PC-3 (cell line): ENCODE measurements around the gene CEP104.

ENCODE experiments used
- CTCF ChIP-seq: fragments of 300-600 bp; sonication (generic); conservative IDR thresholded peaks from 2 replicates; pipeline ENCODE4 v1.5.1; 2017; ENCODE audit warnings: antibody characterized with exemption, low read depth, mild to moderate bottlenecking, low read length
- EZH2 ChIP-seq: fragments of 300-600 bp; sonication (generic); IDR thresholded peaks from one replicate; pipeline ENCODE4 v1.6.1; 2017; ENCODE audit warnings: antibody characterized with exemption, mild to moderate bottlenecking, low read length; ENCODE audit not compliant: unreplicated experiment

- no peak for TF ChIP-seq CTCF
- TF ChIP-seq EZH2, result no peak
Measured at GRCh38 chr1:3903141-3904005, 46.4 kb upstream of the CEP104 start.
